ENCODE results near the gene CCT7.

CCT7 gene

DNA sequence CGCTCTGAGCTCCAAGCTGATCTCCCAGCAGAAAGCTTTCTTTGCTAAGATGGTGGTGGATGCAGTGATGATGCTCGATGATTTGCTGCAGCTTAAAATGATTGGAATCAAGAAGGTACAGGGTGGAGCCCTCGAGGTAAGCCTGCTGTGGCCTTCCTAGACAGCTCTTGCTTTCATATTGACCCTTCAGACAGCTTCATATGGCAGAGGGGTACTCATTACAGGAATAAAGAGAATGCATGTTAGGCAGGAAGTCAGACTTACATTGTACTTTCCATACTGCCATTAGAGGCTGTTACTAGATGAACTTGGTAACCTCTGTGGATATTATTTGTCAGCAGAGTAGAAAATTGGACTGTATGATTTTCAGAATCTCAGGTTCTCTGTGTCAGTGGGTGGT is 10.5 kb downstream of the CCT7 start:
- no peak overlapping the region for H3K4me3 ChIP-seq (replicated peaks; ENCODE audit: low read depth, low read length)
- TF ChIP-seq, protein P1, sequence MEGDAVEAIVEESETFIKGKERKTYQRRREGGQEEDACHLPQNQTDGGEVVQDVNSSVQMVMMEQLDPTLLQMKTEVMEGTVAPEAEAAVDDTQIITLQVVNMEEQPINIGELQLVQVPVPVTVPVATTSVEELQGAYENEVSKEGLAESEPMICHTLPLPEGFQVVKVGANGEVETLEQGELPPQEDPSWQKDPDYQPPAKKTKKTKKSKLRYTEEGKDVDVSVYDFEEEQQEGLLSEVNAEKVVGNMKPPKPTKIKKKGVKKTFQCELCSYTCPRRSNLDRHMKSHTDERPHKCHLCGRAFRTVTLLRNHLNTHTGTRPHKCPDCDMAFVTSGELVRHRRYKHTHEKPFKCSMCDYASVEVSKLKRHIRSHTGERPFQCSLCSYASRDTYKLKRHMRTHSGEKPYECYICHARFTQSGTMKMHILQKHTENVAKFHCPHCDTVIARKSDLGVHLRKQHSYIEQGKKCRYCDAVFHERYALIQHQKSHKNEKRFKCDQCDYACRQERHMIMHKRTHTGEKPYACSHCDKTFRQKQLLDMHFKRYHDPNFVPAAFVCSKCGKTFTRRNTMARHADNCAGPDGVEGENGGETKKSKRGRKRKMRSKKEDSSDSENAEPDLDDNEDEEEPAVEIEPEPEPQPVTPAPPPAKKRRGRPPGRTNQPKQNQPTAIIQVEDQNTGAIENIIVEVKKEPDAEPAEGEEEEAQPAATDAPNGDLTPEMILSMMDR (IDR thresholded peaks at IDR 0.05; ENCODE audit: low read depth, low read length, missing control alignments) = no peak
- DNase-seq (ENCODE audit: extremely low read depth, low read depth) = no peak

DNA sequence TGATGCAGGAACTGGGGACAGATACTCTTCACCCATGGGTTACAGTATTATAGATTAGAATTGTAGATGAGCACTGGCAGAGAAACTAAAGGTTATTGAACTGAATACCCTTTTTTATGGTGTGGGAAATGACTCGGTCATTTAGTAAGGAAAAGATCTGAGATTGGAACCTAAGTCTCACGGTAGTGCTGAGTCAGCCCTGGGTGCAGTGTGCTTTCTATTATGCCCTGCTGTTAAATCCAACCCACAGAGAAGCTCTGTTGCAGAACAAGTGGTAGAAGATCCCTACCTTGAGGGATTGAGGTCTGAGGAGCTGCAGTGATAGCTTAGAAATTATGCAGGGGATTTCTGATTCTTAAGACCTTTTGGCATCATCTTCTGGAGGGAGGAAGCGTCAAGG is 12.7 kb downstream of the CCT7 start:
- TF ChIP-seq, protein P1 (IDR thresholded peaks at IDR 0.05; ENCODE audit: low read depth, low read length, missing control alignments) = no peak
- H3K4me3 ChIP-seq (replicated peaks; ENCODE audit: low read depth, low read length) = no peak overlapping the region
- no peak for DNase-seq (ENCODE audit: extremely low read depth, low read depth)

- H3K4me3 ChIP-seq (replicated peaks; ENCODE audit: low read depth, low read length) = no peak overlapping the region
- no peak for DNase-seq (ENCODE audit: extremely low read depth, low read depth)
- TF ChIP-seq, protein P1 (IDR thresholded peaks at IDR 0.05; ENCODE audit: low read depth, low read length, missing control alignments) = no peak
Measured at GRCh38 chr2:73249636-73250035, 15.5 kb downstream of the CCT7 start.

DNA sequence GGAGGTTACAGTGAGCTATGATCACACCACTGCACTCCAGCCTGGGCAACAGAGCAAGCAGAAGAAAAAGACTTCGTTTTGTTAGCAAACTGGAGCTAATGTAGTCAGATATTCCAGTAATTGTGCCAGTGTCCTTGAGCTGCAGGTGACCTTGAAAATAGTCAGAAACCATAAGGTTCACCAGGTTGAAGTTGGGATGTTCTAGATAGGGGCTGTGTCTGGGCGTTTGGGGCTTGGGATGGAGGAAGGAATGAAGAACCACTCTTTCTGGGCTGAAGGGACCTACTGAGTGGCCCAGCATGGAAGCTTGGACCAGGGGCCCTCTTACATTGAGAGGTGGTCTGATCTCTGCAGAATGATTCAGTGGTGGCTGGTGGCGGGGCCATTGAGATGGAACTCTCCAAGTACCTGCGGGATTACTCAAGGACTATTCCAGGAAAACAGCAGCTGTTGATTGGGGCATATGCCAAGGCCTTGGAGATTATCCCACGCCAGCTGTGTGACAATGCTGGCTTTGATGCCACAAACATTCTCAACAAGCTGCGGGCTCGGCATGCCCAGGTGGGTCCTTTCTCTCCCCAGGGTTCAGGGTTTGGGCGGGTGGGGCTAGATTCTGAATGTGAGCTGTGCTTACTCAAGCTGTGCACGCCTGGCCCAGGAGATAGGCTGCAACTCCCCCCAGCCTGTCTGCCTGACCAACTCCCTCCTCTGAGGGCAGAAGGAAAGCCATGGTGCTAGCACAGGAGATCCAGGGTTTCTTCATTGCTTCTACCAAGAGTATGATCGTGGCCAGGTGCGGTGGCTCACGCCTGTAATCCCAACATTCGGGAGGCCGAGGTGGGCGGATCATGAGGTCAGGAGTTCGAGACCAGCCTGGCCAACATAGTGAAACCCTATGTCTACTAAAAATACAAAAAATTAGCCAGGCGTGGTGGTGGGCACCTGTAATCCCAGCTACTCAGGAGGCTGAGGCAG is 17.1 kb downstream of the CCT7 start:
- no peak for DNase-seq (ENCODE audit: extremely low read depth, low read depth)
- no peak overlapping the region for H3K4me3 ChIP-seq (replicated peaks; ENCODE audit: low read depth, low read length)
- TF ChIP-seq, protein P1 (IDR thresholded peaks at IDR 0.05; ENCODE audit: low read depth, low read length, missing control alignments) = no peak

GRCh38 chr2:73252238-73253027 is 18.3 kb downstream of the CCT7 start:
- TF ChIP-seq, protein P1 (IDR thresholded peaks at IDR 0.05; ENCODE audit: low read depth, low read length, missing control alignments) = no peak
- H3K4me3 ChIP-seq (replicated peaks; ENCODE audit: low read depth, low read length) = no peak overlapping the region
- no peak for DNase-seq (ENCODE audit: extremely low read depth, low read depth)

- no peak for DNase-seq (ENCODE audit: extremely low read depth, low read depth)
- H3K4me3 ChIP-seq (replicated peaks; ENCODE audit: low read depth, low read length) = no peak overlapping the region
- TF ChIP-seq, protein P1 (IDR thresholded peaks at IDR 0.05; ENCODE audit: low read depth, low read length, missing control alignments) = no peak
Measured at GRCh38 chr2:73253400-73253799, 19.3 kb downstream of the CCT7 start.

All from HFF-Myc (cell line).